Measurements from ENCODE around the gene SPACA6.

DNA sequence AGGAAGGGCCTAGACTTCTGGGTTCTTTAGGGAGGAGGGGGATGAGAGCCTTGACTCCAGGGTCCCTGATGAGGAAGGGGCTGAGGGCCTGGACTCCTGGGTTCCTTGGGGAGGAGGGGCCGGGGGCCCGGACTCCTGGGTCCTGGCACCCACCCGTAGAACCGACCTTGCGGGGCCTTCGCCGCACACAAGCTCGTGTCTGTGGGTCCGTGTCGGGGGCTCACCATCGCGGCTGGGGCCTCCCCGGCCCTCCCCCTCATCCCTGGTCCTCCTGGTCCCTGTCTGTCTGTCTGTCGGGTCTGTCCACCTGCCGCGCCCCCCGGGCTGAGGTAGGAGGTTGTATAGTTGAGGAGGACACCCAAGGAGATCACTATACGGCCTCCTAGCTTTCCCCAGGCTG, 662 bp upstream of the SPACA6 start:
- TF ChIP-seq, protein P1, sequence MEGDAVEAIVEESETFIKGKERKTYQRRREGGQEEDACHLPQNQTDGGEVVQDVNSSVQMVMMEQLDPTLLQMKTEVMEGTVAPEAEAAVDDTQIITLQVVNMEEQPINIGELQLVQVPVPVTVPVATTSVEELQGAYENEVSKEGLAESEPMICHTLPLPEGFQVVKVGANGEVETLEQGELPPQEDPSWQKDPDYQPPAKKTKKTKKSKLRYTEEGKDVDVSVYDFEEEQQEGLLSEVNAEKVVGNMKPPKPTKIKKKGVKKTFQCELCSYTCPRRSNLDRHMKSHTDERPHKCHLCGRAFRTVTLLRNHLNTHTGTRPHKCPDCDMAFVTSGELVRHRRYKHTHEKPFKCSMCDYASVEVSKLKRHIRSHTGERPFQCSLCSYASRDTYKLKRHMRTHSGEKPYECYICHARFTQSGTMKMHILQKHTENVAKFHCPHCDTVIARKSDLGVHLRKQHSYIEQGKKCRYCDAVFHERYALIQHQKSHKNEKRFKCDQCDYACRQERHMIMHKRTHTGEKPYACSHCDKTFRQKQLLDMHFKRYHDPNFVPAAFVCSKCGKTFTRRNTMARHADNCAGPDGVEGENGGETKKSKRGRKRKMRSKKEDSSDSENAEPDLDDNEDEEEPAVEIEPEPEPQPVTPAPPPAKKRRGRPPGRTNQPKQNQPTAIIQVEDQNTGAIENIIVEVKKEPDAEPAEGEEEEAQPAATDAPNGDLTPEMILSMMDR (conservative IDR thresholded peaks at IDR 0.05 in 1 of 2, IDR thresholded peaks at IDR 0.05 in 1 of 2; ENCODE audit: low read depth in 1 of 2, low read length in 2 of 2): no peak
- no peak for TF ChIP-seq EZH2 (IDR thresholded peaks at IDR 0.05; ENCODE audit: low read length, missing control alignments)

Measured in fibroblast of lung (primary cell).